Iris pigment epithelial cell (primary cell): ENCODE results near the gene SMURF2.
"Not testable (repeated sequence)": the region's sequence is repeated elsewhere in the genome, so short reads cannot be mapped to it uniquely, and the experiment has no call there.

Source experiments
- DNase-seq: peaks from one replicate; pipeline ENCODE4 v3.0.0-alpha.2; 2011; ENCODE audit warnings: low read depth

The SMURF2 gene

GRCh38 chr17:64664299-64664981 lies 2.3 kb upstream of the SMURF2 start:
- DNase-seq, result peak; percentile 47

GRCh38 chr17:64663836-64664235 lies 1.7 kb upstream of the SMURF2 start:
- not testable (repeated sequence) for DNase-seq

- no peak for DNase-seq
These were observed 764 bp upstream of the SMURF2 start for GRCh38 chr17:64662774-64663367.

GRCh38 chr17:64661726-64661975 lies 456 bp downstream of the SMURF2 start:
- no peak for DNase-seq

- DNase-seq, result not testable (repeated sequence)
These were observed 955 bp downstream of the SMURF2 start for GRCh38 chr17:64660978-64661725.

- DNase-seq, result peak; percentile 38
These were observed 1.7 kb downstream of the SMURF2 start for GRCh38 chr17:64660195-64660977.

GRCh38 chr17:64658931-64659330 lies 3.2 kb downstream of the SMURF2 start:
- DNase-seq, result peak; percentile 76

- DNase-seq, result no peak
These were observed 4.4 kb downstream of the SMURF2 start for GRCh38 chr17:64657610-64658125.

GRCh38 chr17:64655704-64656103 lies 6.4 kb downstream of the SMURF2 start:
- DNase-seq, result no peak

- DNase-seq, result no peak
These were observed 8.1 kb downstream of the SMURF2 start for GRCh38 chr17:64653985-64654355.

GRCh38 chr17:64653325-64653984 lies 8.7 kb downstream of the SMURF2 start:
- DNase-seq, result peak; percentile 55

GRCh38 chr17:64651889-64652288 lies 10.2 kb downstream of the SMURF2 start:
- no peak for DNase-seq

- DNase-seq, result no peak
These were observed 13.9 kb downstream of the SMURF2 start for GRCh38 chr17:64648234-64648633.

- DNase-seq, result no peak
These were observed 14.3 kb downstream of the SMURF2 start for GRCh38 chr17:64647817-64648216.

- no peak for DNase-seq
These were observed 22.6 kb downstream of the SMURF2 start for GRCh38 chr17:64639516-64639915.

GRCh38 chr17:64638552-64639203 lies 23.4 kb downstream of the SMURF2 start:
- DNase-seq, result peak; percentile 59

- peak; percentile 88 for DNase-seq
These were observed 26.3 kb downstream of the SMURF2 start for GRCh38 chr17:64635647-64636305.

GRCh38 chr17:64634218-64634617 lies 27.9 kb downstream of the SMURF2 start:
- no peak for DNase-seq

- DNase-seq, result peak; percentile 72
These were observed 29.5 kb downstream of the SMURF2 start for GRCh38 chr17:64632606-64633005.

GRCh38 chr17:64632194-64632593 lies 29.9 kb downstream of the SMURF2 start:
- DNase-seq, result no peak
